GM19043 (cell line): ENCODE measurements around the gene SF1.

Source experiments
- ATAC-seq: cut with Tn5 transposase; IDR thresholded peaks from one replicate; pipeline ENCODE4 v1.9.1; 2021; ENCODE audit warnings: low read depth; ENCODE audit not compliant: unreplicated experiment

Gene SF1

GRCh38 chr11:64728757-64729365 lies 49.5 kb downstream of the SF1 start:
- ATAC-seq = no peak

- no peak for ATAC-seq
Observed at GRCh38 chr11:64726867-64727530, 51.3 kb downstream of the SF1 start.

- ATAC-seq = no peak
Observed at GRCh38 chr11:64726211-64726641, 52.1 kb downstream of the SF1 start.

- no peak for ATAC-seq
Observed at GRCh38 chr11:64724863-64725532, 53.3 kb downstream of the SF1 start.

- ATAC-seq = no peak
Observed at GRCh38 chr11:64723907-64724862, 54.2 kb downstream of the SF1 start.

GRCh38 chr11:64723117-64723906 lies 55.0 kb downstream of the SF1 start, which contains the start of gene NRXN2:
TSS of gene NRXN2 (minus strand) at chr11:64723197. CDS start at chr11:64713699, 9,498 bp downstream.
- peak; percentile 82 for ATAC-seq

- ATAC-seq = no peak
Observed at GRCh38 chr11:64722141-64723065, 55.9 kb downstream of the SF1 start.

- ATAC-seq = no peak
Observed at GRCh38 chr11:64721359-64721699, 57.0 kb downstream of the SF1 start.

GRCh38 chr11:64720640-64721358 lies 57.5 kb downstream of the SF1 start:
- ATAC-seq = no peak

GRCh38 chr11:64720167-64720566 lies 58.2 kb downstream of the SF1 start:
- no peak for ATAC-seq

- no peak for ATAC-seq
Observed at GRCh38 chr11:64719406-64719805, 58.9 kb downstream of the SF1 start.

- ATAC-seq = no peak
Observed at GRCh38 chr11:64718780-64719124, 59.6 kb downstream of the SF1 start.

- ATAC-seq = no peak
Observed at GRCh38 chr11:64718084-64718779, 60.1 kb downstream of the SF1 start.

GRCh38 chr11:64717268-64717578 lies 61.1 kb downstream of the SF1 start:
- ATAC-seq = no peak

GRCh38 chr11:64716473-64717267 lies 61.7 kb downstream of the SF1 start:
- ATAC-seq = no peak

- ATAC-seq = no peak
Observed at GRCh38 chr11:64715756-64716472, 62.4 kb downstream of the SF1 start.

- no peak for ATAC-seq
Observed at GRCh38 chr11:64715110-64715509, 63.2 kb downstream of the SF1 start.
